CD4-positive, alpha-beta T cell (primary cell): Measurements from ENCODE around the gene SMOC2. TPM values are rescaled to one million over a fixed set of nuclear protein-coding genes. Genes with fewer than 3 reads are reported as not detected.

Experiments used
- ATAC-seq: fragments of 200-7000 bp; cut with Tn5 transposase; one replicate; pipeline ENCODE4 v1.10.0; 2022; ENCODE audit warnings: mild to moderate bottlenecking; ENCODE audit not compliant: poor library complexity
- CTCF ChIA-PET: fragments of 350-600 bp; sonication (Branson Sonifier 250); formaldehyde crosslinking; loops from one replicate; lab custom pipeline; 2021; ENCODE audit warnings: antibody characterized with exemption, inconsistent platforms; lab: Charles Lee
- POLR2A ChIA-PET: fragments of 350-600 bp; sonication (Branson Sonifier 250); formaldehyde crosslinking; loops from one replicate; lab custom pipeline; 2021; ENCODE audit warnings: antibody characterized with exemption, inconsistent platforms; lab: Charles Lee
- DNase-seq, 14 experiments: peaks; one replicate each; pipeline ENCODE4 v3.0.0-alpha.2; 2013 to 2020; ENCODE audit warnings: mixed read lengths in 2 of 14
- H3K27ac ChIP-seq, 2 donors: one replicate each; pipeline versions ENCODE4 v1.5.1 to v1.7.0; 2013; ENCODE audit warnings: low read length in 2 of 2, low read depth in 1 of 2, mild to moderate bottlenecking in 1 of 2
- H3K27me3 ChIP-seq, 2 experiments: 1 replicate in 1 of 2; 2 replicates in 1 of 2; pipeline versions ENCODE4 v1.6.1 to v1.7.0; 2013; ENCODE audit warnings: low read length in 2 of 2, control low read depth in 1 of 2, mild to moderate bottlenecking in 1 of 2, moderate library complexity in 1 of 2; ENCODE audit not compliant: insufficient read depth in 2 of 2, control insufficient read depth in 1 of 2
- H3K36me3 ChIP-seq: one replicate; pipeline ENCODE4 v1.6.1; 2013; ENCODE audit warnings: low read length, control low read depth; ENCODE audit not compliant: insufficient read depth
- H3K4me1 ChIP-seq: one replicate; pipeline ENCODE4 v1.6.1; 2013; ENCODE audit warnings: low read length, control low read depth; ENCODE audit not compliant: insufficient read depth
- H3K4me3 ChIP-seq: one replicate; pipeline ENCODE4 v1.5.1; 2013; ENCODE audit warnings: mild to moderate bottlenecking, low read length, moderate library complexity
- H3K9me3 ChIP-seq, 2 experiments: 1 replicate in 1 of 2; 2 replicates in 1 of 2; pipeline versions ENCODE4 v1.6.1 to v1.7.0; 2013; ENCODE audit warnings: low read length in 2 of 2, mild to moderate bottlenecking in 2 of 2, control low read depth in 1 of 2, moderate library complexity in 1 of 2; ENCODE audit not compliant: control insufficient read depth in 1 of 2, insufficient read depth in 1 of 2
- H3K27ac Mint-ChIP-seq: one replicate; pipeline ENCODE4 v1.8.0; 2020; ENCODE audit warnings: mixed read lengths
- H3K27me3 Mint-ChIP-seq: one replicate; pipeline ENCODE4 v1.8.0; 2021; ENCODE audit warnings: mixed read lengths
- H3K36me3 Mint-ChIP-seq: one replicate; pipeline ENCODE4 v1.8.0; 2021; ENCODE audit warnings: low read depth, mixed read lengths
- H3K4me1 Mint-ChIP-seq: one replicate; pipeline ENCODE4 v1.8.0; 2021; ENCODE audit warnings: low read depth, mixed read lengths
- H3K4me3 Mint-ChIP-seq: one replicate; pipeline ENCODE4 v1.8.0; 2020; ENCODE audit warnings: mild to moderate bottlenecking, mixed read lengths
- H3K9me3 Mint-ChIP-seq: one replicate; pipeline ENCODE4 v1.8.0; 2020; ENCODE audit warnings: mixed read lengths
- CTCF ChIP-seq: fragments of 200-600 bp; IDR thresholded peaks from one replicate; pipeline ENCODE4 v1.8.0; 2022; ENCODE audit warnings: antibody characterized with exemption, mild to moderate bottlenecking
- intact Hi-C, 2 experiments: fragments of 100-400 bp; cut with DNase I in 1 of 2; cut with micrococcal nuclease in 1 of 2; formaldehyde crosslinking; loops; one replicate each; pipeline versions ENCODE4 v1.15.1 to v1.9.0; 2023 to 2025; cut with DNase I, micrococcal nuclease
- total RNA-seq, 174 experiments: library from RNA in 2 of 174; stranded (reverse) in 2 of 174; gene quantifications; one replicate each; pipeline ENCODE4 v1.2.3 and lab custom pipeline; 2021 to 2026

Gene SMOC2
- total RNA-seq, 2 experiments from 2014 or later, result not detected

GRCh38 chr6:168433898-168434297 is 7.1 kb upstream of the SMOC2 start:
- peaks cover 10 to 20% of the 10 kb centered on the region in 2 experiments for H3K27me3 ChIP-seq
- Mint-ChIP-seq H3K36me3 (no peaks in the 10 kb centered on the region), H3K27me3 (peaks cover 43% of the 10 kb centered on the region), H3K4me3 (no peak overlapping the region), H3K27ac (no peak overlapping the region), H3K9me3 (no peaks in the 10 kb centered on the region), H3K4me1 (no peaks in the 10 kb centered on the region)
- H3K4me1 ChIP-seq, result no peaks in the 10 kb centered on the region
- ChIA-PET POLR2A (no interaction called here), CTCF (no interaction called here)
- peaks cover 0 to 4% of the 10 kb centered on the region in 2 experiments for H3K9me3 ChIP-seq
- no peak overlapping the region for H3K4me3 ChIP-seq
- no peak for ATAC-seq
- no peaks in the 10 kb centered on the region for H3K36me3 ChIP-seq
- intact Hi-C loops, result no loop called here
- TF ChIP-seq CTCF, result no peak
- no peak for DNase-seq
- no peak overlapping the region for H3K27ac ChIP-seq

DNA sequence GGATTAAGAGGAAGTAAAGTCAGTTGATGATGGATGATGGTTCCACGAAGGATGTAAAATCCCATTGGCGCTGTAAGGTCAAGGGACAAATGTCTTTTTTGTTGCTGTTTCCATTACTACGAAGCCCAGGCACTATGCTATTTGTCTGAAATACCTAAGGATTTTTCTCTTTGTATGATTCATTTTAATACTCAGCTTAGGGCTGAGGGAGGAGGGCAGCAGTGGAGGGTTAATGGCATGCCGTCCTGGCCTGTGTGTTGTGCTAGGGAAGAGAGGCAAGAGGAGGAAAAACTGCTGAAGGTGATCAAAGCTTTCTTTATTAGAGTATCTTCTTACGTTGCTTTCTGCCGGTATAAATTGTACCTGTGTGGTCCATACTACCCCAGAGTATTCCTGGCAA is 6.5 kb upstream of the SMOC2 start:
- ChIA-PET POLR2A (no interaction called here), CTCF (no interaction called here)
- Mint-ChIP-seq H3K36me3 (no peaks in the 10 kb centered on the region), H3K4me3 (no peak overlapping the region), H3K27me3 (peaks cover 47% of the 10 kb centered on the region), H3K4me1 (no peaks in the 10 kb centered on the region), H3K27ac (no peak overlapping the region), H3K9me3 (no peaks in the 10 kb centered on the region)
- no peaks in the 10 kb centered on the region for H3K4me1 ChIP-seq
- no peak for DNase-seq
- H3K4me3 ChIP-seq, result no peak overlapping the region
- ATAC-seq, result no peak
- H3K27me3 ChIP-seq, result peaks cover 10 to 26% of the 10 kb centered on the region in 2 experiments
- intact Hi-C loops, result no loop called here
- no peak overlapping the region for H3K27ac ChIP-seq
- no peaks in the 10 kb centered on the region for H3K36me3 ChIP-seq
- TF ChIP-seq CTCF, result no peak
- H3K9me3 ChIP-seq, result peaks cover 0 to 4% of the 10 kb centered on the region in 2 experiments

DNA sequence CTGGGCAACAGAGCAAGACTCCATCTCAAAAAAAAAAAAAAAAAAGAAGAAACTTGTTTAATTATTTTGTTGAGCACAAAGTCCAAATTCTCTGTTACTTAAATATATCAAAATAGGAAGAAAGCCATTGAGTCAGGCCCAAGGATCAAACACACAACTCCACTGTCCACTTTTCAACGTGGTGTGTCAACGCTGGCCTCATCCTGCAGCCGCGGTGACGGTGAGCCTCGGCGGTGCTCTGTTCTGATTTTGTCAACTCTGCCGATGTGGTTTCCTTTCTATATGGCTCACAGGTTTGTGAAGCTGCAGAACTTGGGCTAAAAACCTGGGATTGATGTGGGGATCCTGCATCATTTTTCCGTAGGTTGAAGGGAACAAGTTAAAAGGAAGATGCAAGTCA is 3.2 kb upstream of the SMOC2 start:
- no peak overlapping the region for H3K4me3 ChIP-seq
- peaks cover 18 to 40% of the 10 kb centered on the region in 2 experiments for H3K27me3 ChIP-seq
- H3K9me3 ChIP-seq, result peaks cover 0 to 9% of the 10 kb centered on the region in 2 experiments
- ATAC-seq (no peak), DNase-seq (no peak)
- Mint-ChIP-seq H3K4me3 (no peak overlapping the region), H3K9me3 (no peaks in the 10 kb centered on the region), H3K27me3 (peaks cover 56% of the 10 kb centered on the region), H3K27ac (no peak overlapping the region), H3K36me3 (no peaks in the 10 kb centered on the region), H3K4me1 (no peaks in the 10 kb centered on the region)
- POLR2A ChIA-PET, result no interaction called here
- intact Hi-C loops, result no loop called here
- H3K36me3 ChIP-seq, result no peaks in the 10 kb centered on the region
- CTCF ChIA-PET, result no interaction called here
- no peak overlapping the region for H3K27ac ChIP-seq
- H3K4me1 ChIP-seq, result no peaks in the 10 kb centered on the region
- TF ChIP-seq CTCF, result no peak
